GM21825 (cell line): ENCODE results near the gene SLC38A9.

Experiments
- ATAC-seq: cut with Tn5 transposase; IDR thresholded peaks from one replicate; pipeline ENCODE4 v1.9.1; 2021; ENCODE audit warnings: mild to moderate bottlenecking, moderate library complexity; ENCODE audit not compliant: unreplicated experiment

SLC38A9 gene

GRCh38 chr5:55665065-55665464 is 47.1 kb downstream of the SLC38A9 start:
- no peak for ATAC-seq

GRCh38 chr5:55657443-55657842 is 54.7 kb downstream of the SLC38A9 start:
- no peak for ATAC-seq

GRCh38 chr5:55650386-55650785 is 61.7 kb downstream of the SLC38A9 start:
- ATAC-seq: no peak

GRCh38 chr5:55649963-55650362 is 62.2 kb downstream of the SLC38A9 start:
- no peak for ATAC-seq

GRCh38 chr5:55645304-55645703 is 66.8 kb downstream of the SLC38A9 start:
- ATAC-seq: no peak

DNA sequence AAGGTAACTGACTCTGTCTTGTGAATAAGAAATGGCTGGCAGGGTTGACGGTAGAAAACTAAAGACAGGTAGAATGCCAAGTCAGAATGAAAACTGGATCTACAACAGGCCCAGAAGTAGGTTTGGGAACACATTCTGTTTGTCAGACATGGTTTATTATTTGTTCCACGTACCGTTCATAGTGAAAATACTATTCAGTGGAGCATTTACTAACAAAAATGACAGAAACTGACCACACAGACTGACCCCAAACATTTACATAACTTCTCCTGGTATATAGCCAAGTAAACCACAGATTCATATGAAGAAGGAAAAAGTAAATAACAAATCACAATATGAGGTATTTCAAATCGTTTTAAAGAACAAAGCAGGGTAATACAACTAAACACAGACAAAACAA is 73.7 kb downstream of the SLC38A9 start:
- ATAC-seq: no peak

- no peak for ATAC-seq
Measured at GRCh38 chr5:55638051-55638450, 74.1 kb downstream of the SLC38A9 start.

DNA sequence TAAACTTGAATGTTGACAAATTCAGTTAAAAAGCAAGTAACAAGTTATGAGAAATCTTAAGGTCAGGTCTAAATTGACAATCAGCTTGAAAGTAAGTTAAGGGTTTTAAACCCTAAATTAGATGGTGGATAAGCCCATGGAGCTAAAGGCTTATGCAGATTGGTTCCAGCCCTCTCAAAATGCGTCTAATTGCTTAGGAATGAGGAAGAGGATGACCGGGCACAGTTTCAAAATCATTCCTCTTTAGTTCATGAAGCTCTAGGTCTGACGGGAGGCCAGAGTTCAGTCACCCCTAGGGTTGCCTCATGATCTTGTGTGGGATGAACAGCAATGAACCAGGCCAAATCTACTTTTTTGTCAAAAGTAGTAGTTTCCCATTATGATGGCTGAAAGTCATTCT is 75.4 kb downstream of the SLC38A9 start:
- no peak for ATAC-seq

DNA sequence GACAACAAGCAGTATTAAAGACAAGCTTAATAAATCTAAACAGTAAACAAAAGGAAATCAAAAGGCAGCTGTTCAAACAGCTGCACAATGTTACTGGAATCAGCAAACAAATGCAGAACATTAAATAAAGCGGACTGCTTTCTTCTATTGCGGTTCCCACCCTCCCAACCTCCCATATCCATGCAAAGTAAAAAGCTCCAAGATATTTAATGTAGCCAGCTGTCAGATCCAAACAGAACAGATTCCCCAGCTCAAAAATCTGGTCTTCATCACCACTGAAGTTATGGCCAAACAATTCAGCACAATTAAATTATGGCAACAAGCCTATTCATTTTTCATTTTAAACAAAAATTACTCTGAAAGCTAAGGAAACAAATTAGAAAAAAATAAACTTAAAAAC is 75.9 kb downstream of the SLC38A9 start:
- ATAC-seq: no peak

- ATAC-seq: no peak
Measured at GRCh38 chr5:55634866-55635265, 77.3 kb downstream of the SLC38A9 start.

- no peak for ATAC-seq
Measured at GRCh38 chr5:55634209-55634805, 77.8 kb downstream of the SLC38A9 start.

- ATAC-seq: no peak
Measured at GRCh38 chr5:55633574-55634208, 78.4 kb downstream of the SLC38A9 start.

GRCh38 chr5:55629815-55630214 is 82.3 kb downstream of the SLC38A9 start:
- no peak for ATAC-seq

DNA sequence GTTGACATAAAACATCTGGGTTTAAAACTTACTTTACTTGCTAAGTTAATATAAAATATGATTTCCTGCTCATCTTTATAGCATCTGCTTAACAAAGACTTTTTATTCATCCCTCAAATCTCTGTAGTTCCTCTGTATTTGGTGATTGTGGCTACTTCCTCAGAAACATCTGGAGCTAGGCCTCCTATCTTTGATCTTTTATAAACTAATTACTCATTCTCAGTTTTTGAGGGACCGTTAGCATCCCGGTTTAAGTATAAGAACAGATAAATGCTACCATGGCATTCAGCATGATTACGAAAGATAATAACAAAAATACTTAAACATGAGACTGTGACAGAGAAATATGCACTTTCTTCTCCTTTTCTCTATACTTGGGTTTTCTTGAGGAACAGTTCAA is 85.3 kb downstream of the SLC38A9 start:
- ATAC-seq: no peak

DNA sequence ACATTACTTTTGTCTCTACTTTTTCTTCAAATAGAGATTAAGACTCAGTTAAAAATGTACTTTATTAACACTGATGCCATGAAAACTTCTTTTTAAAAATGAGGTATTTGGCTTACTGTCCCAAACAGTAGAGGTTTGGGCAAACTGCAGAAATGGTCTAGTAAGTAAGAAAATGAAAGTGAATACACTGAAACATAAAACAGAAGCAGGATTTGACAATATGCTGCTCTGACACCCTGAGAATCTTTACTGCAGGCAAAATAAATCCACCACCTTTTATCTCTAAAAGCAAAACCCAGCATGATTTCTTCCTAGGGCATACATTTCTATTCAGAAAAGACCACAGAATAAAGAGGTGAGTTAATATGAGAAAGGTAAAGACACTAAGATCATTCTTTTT is 86.2 kb downstream of the SLC38A9 start:
- no peak for ATAC-seq

DNA sequence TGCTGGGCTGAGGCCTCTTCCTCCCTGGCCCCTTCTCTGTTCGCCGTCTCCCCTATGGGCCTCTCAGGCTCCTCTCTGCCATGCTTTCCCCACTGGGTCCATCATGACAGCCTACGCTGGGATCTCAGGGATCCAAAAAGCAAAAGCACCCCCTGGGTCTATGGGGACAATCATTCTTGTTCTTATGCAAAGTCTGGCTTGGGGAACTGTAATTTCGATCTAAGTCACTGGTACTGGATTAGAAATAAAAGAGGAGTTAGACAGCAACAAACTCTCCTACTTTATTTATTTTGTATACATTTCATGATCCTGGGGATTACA is 86.6 kb downstream of the SLC38A9 start:
- ATAC-seq: no peak

GRCh38 chr5:55624841-55625588 is 87.1 kb downstream of the SLC38A9 start:
- ATAC-seq: no peak

DNA sequence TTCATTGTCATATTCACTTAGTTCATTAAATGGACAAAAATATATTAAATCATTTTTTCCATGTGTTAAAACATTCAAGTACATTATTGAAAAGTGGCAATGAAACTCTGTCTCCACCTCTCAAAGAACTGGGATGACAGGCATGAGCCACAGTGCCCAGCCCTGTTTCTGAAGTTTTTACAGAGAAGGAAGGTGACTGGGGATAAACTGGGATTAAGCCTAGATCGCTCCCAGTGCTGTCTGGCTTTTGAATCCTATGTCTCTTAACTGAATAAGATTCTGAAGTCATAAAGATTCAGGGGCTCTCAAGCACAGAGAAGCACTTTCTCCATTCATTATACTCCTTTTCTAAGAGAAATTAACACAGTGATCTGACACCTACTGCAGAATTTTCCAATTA is 88.3 kb downstream of the SLC38A9 start:
- no peak for ATAC-seq

DNA sequence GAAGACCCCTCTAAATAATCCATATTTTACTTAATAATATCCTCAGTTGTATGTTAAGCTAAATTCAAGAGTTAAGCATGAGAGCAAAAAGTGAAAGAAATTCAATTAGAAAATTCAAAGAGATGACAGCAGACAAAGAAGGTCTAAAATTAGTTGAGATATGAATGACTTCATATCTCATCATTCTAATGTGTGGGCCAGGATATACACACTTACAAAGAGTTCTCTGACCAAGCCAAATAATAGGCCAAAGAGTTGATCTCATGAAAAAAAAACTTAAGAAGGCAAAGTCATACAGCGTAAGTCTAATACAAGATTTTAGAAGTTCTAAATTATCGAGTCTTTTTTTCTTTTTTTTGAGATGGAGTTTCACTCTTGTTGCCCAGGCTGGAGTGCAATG is 89.7 kb downstream of the SLC38A9 start:
- no peak for ATAC-seq

GRCh38 chr5:55621229-55621628 is 90.9 kb downstream of the SLC38A9 start:
- no peak for ATAC-seq

DNA sequence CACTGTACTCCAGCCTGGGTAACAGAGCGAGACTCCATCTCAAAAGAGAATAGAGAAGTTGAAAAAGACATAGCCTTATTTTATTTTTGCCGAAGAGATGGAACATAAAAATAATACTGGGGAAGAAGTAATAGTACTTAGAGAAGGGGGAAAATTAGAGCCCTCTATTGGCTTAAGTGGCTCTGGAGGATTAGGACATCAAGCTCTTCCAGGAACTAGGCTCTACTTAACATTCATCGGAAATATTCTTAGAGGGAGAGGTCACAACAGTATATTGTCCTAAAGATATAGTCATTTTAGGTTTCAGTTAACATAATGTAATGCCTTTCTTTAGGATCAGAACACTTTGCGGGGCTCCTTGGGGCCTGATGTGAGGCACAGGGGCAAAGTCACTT is 91.4 kb downstream of the SLC38A9 start:
- no peak for ATAC-seq

DNA sequence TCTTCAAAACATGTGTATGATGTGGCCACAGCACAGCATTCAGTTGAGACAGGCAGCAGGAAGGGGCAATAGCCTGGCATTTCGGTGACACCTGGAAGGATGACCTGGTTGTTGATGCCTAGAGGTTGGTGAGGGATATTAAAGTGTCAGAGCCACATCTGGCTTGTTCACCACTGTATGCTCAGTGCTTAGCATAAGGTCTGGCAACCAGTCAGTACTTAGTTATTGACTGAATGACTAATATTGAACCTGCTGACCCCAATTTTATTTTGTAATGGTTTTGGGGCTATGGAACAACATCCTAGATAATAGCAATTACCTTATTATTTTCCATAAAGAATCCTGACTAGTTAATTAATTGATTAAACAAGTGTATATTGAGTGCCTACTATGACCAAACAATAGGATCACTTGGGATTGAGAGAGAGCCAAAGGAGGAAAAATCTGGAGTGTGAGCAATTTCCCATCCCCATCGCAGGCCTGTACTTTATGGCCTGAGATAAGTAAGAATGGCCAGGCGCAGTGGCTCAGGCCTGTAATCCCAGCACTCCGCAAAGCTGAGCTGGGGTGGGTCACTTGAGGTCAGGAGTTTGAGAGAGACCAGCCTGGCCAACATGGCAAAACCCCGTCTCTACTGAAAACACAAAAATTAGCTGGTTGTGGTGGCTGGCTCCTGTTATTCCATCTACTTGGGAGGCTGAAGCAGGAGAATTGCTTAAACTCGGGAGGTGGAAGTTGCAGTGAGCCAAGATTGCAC is 91.9 kb downstream of the SLC38A9 start:
- no peak for ATAC-seq
